Mesangial cell (primary cell): ENCODE results near the gene LSM11. TPM values are rescaled to one million over a fixed set of nuclear protein-coding genes. Genes with fewer than 3 reads are reported as not detected.

Source experiments
- total RNA-seq: library from RNA; depleted of rRNA; stranded (reverse); fragments of >200 nt; gene quantifications from 2 replicates; pipeline ENCODE4 v1.2.3, GENCODE V29; 2015

Gene LSM11
- 2.2 and 2.3 TPM in 2 replicates for total RNA-seq

DNA sequence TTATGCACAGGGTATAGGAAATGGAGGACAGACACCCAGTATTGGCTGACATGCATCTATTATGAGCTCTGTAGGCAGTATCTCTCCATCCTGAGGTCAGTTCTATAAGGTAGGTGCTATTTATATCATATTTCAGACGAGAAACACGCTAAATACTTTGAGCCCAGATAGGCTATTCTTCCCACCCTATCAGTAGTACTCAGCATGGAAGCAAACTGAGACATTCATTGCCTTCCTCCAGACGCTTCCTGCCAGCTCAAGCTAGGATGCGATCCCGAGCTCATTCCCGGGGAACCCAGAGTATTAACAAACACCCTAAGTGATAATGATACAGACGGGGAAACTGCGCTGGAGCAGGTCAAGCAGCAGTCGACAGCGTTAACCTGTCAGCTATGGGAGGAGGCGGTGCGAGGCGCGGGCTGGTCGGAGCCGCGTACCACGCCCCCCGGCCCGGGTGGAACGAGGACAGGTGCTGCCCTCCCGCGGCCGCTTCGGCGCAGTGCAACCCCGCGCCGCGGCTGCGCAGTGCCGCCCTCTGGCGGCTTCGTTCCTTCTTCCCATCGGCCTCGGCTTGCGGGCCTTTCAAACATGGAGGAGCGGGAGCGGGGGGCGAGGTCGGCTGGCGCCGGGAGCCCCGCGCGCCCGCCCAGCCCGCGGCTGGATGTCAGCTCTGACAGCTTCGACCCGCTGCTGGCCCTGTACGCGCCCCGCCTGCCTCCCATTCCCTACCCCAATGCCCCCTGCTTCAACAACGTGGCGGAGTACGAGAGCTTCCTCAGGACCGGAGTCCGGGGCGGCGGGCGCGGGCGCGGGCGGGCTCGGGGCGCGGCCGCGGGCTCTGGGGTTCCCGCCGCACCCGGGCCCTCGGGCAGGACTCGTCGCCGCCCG lies at the start of gene LSM11:
Gene LSM11, plus strand, starts transcription at position 550 of the 888 bp plus-strand sequence. Its CDS starts 39 bp downstream, at position 589.

DNA sequence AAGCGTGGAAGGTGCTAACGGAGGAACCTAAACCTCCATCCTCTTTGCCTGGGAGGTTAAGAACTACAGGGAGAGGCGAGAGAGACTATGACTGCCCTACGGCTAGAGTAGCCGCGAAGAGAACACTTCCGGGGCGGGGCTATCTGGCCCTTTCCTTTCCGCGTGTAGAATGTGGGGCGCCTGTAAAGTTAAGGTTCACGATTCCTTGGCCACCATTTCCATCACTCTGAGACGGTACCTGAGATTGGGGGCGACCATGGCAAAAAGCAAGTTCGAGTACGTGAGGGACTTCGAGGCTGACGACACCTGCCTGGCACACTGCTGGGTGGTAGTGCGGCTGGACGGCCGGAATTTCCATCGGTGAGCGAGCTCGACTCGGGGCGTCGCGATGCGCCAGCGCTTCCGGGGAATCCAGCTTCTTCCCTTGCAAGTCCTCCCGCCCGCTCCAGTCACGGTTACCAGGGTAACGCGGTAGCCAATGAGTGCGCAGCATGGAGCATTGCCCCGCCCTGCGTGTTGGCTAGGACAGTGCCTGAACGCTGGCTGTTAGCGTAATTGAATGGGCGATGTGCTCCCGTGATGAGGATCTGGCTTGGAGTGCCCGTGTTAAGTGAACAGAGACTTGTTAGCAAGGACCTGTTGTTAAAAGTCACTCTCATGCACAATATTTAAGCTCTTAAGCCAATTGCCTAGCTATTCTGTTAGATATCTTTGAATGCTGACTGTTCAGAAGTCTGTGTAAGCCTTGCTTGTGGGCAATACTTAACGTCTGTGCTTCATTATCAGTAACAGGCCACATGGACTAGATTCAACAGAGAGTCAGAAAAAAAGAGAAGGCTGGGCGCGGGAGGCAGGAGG lies 12.0 kb upstream of the LSM11 start, which contains the start of gene THG1L:
Gene THG1L, plus strand, starts transcription at position 149 of the 858 bp plus-strand sequence. Its CDS starts 21 bp downstream, at position 170.

Other genes starting within 250 kb of the LSM11 start
- 72.8 and 110 TPM in 2 replicates for gene ADAM19, start 167.9 kb upstream of the LSM11 start, total RNA-seq
- gene SOX30, start 91.3 kb upstream of the LSM11 start, total RNA-seq: 0.33 and 0.51 TPM in 2 replicates
- not detected in 2 replicates for gene C5orf52, start 72.2 kb upstream of the LSM11 start, total RNA-seq
- gene THG1L, start 12.3 kb upstream of the LSM11 start, total RNA-seq: 11.6 and 17.6 TPM in 2 replicates
- gene CLINT1, start 115.4 kb downstream of the LSM11 start, total RNA-seq: 60.0 and 71.2 TPM in 2 replicates